T-helper 2 cell treated with Interferon-gamma antibody and Interleukin-4, amounts not matched to agents 100 ng/mL and 5 ng/mL, for 36 hours (primary cell): Measurements from ENCODE around the gene TRABD2B. TPM values are rescaled to one million over a fixed set of nuclear protein-coding genes. Genes with fewer than 3 reads are reported as not detected.

ENCODE experiments used
- intact Hi-C: fragments of 100-400 bp; cut with micrococcal nuclease; formaldehyde crosslinking; loops from one replicate; pipeline ENCODE4 v1.15.1; 2023
- total RNA-seq: library from RNA; stranded (reverse); gene quantifications from 2 replicates; pipeline ENCODE4 v1.2.3, GENCODE V29; 2022

TRABD2B gene
- total RNA-seq, 1 donor from 2014 or later: not detected

GRCh38 chr1:47914218-47914938, 82.8 kb downstream of the TRABD2B start:
- intact Hi-C loops: no loop called here

DNA sequence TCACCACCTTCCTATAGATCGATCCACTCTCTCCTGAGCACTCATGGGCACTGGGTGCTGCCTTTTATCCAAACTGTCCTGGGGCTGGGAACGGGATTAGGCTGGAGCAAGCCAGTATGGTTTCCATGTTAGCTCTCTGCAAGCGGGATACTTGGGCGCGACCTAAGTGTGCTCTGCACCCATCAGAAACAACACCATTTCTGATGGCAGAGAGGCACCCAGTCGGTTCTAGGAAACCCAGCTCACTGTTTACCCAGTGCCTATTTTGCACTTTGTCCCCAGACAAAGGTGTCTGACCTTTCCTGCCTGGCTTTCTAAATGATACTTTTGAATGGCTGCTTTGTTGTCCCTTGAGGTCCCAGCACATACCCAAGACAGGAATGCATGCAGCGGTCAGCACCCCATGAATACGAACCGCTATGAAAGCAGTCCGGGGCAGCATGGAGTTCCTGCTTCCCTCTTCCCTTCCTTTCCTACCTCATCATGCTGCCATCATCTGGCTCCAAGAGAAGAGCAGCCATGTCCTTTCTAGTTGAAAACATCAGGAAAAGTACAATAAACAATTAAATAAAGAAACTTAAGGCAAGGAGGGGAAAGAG, 83.9 kb downstream of the TRABD2B start:
- intact Hi-C loops: no loop called here

DNA sequence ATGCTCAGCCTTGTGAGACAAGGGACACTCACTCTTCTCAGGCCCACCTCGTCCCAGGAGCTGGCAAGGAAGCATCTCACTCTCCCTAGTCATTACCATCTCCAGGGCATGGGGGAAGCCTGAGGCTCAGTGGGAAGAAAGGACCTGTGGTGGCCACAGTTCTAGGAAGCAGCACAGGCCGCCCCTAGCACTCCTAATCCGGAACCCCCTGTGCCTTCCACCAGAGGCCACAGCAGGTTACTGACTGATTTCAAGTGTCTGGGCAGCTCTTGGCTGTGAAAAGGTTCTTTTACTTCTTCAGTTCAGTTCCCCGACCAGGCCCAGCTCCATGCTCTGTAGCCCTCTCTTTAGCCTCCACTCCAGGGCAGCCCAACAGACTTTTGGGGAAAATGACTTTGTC, 84.4 kb downstream of the TRABD2B start:
- intact Hi-C loops: no loop called here

DNA sequence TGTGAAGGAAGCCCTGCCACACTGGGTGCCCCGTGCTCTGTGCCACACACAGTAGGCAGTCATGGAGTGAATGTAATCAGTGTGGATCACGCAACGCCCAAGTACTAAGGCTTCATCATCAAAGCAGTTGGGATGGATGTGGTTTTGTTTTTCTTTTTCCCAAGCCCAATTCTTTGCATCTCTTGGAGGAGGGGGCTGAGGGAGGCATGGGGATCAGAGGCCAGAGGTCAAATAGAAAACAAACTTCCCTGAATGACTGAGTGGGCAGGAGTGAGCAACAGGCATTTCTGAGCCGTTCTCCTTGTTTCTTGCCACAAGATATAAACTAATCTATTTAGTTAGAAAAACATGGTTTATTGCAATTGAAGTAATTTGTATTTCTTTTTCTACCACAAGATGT, 85.3 kb downstream of the TRABD2B start:
- intact Hi-C loops: no loop called here

GRCh38 chr1:47911424-47911823, 85.8 kb downstream of the TRABD2B start:
- intact Hi-C loops: no loop called here

DNA sequence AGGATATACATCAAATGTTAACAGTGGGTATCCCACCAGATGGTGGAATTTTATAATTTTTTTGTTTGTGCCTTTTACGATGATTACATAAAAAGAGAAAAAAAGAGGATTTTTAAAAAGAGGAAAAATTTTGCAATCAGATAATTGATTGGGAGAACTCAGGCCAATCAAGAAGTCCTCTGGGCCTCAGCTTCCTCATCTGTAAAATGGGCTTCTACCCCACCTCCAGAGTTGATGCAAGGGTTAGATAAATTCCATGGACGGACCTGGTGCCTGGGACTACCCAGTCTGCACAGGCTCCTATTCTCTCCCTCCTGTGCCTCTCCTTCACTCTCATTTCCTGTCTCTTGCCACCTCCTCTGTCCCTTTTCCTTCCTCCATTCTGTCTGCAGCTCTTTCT, 88.9 kb downstream of the TRABD2B start:
- intact Hi-C loops: no loop called here

DNA sequence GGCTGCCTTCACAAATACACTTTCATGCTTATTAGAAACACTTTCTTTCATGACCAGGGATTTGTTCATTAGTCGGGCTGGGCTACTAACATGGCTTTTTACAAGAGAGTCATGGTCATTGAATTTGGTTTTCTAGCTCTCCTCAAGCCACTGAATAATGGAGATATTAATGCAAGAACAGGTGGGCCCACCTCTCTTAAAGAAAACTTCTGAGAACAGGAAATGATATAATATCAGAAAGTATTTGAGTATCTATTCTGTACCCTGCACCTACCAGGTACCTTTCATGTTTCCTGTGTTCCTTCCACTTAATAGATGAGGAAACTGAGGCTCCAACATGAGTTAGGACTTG, 90.0 kb downstream of the TRABD2B start:
- intact Hi-C loops: no loop called here

GRCh38 chr1:47906527-47907176, 90.5 kb downstream of the TRABD2B start:
- intact Hi-C loops: no loop called here

DNA sequence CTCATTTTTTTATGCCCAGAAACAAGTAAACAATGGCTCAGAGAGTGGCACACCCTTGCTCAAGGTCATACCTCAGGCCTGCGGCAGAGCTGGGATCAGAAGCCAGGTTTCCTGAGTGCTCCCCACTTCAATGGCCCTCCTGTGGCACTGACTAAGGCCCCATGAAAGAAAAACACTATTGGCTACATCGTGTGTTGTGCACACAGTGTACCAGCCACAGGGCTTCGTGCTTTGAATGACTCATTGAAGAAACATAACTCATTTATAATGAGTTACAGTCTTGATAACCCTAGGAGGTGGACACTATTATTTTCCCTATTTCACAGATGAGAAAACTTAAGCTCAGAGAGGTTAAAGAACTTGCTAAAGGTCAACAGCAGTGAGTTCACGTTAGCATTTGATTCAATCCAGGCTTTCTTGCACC, 91.2 kb downstream of the TRABD2B start:
- intact Hi-C loops: no loop called here

DNA sequence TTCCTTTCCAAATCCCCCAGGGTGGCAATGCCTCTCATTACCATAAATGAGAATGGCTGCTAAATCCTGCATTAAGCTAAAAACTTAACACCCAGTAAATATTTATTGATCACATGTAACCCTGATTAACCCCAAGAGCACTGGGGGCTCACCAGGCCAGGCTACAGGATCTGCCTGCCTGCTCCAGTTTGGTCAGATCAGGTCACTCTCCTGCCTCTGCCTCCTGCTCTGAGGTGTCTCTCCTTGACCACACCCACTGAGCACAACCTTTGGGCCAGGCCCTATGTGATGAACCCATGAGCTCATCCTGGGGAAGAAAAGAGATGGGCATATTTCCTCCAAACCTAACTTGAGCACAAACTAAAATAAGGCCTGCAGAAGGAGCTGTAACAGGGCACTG, 93.5 kb downstream of the TRABD2B start:
- intact Hi-C loops: no loop called here

DNA sequence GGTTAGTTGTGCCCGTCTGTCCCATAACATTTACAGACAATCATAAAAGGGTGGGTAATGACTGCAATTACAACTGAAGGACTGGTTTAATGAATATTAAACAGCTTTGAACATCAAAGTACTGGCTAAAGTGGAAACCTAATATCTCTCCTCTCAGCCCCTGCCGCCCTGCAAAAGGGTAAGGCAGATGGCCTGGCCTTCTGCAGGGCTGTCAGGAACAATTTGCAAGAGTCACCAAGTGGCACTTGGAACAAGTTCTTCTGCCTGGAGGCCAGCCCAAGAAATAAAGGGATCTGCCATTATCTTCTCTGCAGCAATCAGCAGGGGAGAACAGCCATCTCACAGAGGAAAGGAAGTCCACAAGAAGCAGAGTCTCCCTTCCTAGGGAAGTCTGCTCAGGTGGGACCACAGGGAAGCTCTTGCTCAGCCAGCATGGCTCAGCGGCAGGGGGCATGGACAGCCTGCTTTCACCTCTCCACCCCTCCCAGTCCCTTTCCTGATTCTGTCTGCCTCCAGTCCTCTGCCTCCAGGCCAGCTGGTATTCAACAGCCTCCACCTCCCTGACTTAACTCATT, 96.1 kb downstream of the TRABD2B start:
- intact Hi-C loops: no loop called here

GRCh38 chr1:47898133-47898845, 98.9 kb downstream of the TRABD2B start:
- intact Hi-C loops: no loop called here

DNA sequence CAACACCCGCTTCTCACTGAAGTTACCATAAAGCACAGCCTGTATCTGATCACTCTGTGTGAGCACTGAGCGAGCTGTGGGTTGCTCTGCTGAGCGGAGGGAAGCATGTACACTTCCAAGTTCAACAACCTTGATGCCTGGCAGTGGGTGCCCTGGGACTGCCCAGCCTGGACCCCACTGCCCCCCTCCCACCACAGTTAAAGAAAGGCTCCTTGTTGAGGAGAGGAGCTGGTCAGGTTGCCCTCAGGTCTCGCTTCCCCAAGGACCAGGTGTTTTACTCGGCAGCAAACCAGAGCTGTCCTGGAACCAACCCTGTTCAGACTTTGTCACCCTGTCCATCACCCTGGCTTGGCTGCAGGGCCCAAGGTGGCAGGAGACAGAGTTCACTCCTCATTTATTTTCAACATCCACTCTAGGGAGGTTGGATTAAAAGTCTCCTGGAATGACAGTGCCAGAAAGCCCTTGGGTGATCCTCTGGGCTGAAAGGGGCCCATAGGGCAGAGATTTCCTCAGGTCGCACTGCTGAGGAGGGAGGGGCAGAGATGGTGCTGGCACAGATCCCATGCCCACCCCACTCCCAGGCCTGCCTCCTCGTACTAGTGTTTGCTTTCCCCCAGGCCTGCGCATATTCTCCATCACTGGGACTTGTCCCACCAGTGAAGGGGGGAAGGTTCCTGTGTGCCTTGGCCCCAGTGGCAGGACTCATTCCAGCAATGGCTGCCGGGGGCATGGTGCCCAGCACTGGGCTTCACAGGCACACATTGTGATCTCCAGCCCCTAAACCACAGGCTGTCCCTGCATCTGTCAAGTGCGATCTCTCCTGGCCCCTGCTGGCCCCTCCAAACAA, 101.7 kb downstream of the TRABD2B start:
- intact Hi-C loops: no loop called here

DNA sequence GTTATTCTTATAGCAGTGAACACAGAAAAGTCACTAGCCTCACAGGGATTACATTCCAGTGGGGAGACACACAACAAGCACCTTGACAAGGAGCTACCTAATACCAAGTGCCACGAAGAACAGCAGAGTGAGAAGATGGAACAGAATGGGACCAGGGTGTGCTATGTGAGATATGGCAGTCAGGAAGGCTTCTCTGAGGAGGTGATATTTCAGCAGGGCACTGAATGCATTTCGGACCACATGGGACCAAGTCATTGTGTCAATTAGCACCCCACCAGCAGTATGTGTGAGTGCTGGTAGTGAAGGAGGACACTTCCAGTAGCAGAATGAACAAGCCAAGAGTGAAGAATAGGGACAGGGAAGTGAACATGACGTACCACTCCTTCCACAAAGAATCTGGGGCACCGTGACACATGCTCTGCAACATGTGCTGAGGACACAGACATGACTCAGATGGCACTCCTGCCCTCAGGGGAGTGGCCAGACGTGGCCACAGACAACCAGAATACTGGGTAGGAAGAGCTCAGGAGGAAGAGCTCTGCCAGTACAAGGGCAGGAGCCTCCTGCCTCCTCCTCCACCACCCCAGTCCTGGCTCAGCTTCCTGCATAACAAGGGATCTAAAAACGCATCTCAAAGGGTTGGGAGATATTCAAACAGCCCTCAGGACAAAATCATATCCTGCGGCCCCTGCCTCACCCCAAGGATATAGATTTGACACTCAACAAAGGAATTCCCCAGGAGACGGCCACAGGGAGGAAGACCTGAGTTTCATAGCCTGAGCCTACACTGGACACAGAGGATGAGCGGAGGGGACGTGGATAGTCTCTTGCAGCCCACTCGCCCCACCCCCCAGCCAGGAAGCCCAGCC, 102.5 kb downstream of the TRABD2B start:
- intact Hi-C loops: no loop called here

DNA sequence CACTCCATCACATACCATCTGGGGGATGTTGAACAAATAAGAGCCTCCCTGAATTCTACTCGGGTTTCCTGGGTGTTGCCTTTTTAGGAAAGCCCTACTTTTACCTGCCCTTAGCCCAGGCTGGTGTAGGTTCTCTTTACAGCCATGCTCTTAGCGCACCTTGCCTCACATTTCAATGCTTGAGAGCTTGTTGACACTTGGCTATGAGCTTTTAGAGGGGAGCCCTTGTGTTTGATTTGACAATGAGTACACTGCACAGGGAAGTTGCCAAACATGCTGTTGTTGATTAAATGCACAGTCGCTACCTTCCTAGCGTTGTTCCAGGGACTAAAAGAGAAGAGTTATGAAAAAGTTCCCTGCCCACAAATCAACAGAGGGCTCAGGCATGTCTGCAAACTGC, 103.8 kb downstream of the TRABD2B start:
- intact Hi-C loops: no loop called here

DNA sequence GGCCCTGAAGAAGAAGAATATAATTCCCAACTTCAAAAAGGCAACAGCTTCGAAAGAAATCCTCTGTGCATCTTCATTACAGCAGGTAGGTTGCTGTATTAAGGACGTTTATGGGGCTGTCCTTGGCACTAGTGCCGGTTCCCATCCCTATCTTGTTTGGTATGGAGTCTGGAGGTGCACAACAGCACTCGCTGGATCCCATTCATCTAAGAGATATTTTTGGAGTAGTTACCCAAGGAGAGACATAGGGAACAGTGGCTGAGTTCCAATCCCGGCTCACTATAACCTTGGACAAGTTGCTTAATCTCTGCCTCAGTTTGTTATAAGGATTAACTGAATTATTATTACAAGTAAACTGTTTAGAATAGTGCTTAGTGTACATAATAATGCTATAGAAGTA, 106.4 kb downstream of the TRABD2B start:
- intact Hi-C loops: no loop called here

DNA sequence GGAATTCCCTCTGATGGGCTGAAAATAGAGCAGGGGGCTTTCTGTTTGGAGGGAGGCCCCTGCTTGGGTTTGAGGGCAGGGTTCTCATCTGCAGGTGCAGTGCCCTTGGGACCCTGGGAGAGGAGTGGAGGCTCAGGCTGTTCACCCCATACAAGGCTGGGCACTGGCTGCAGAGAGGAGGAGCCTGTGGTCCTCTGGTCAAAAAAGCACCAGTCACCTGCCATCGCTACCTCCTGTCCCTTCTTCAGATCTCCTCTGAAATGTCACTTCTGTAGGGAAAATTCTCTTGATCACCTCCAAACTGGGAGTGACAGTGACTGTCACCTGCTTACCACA, 108.9 kb downstream of the TRABD2B start:
- intact Hi-C loops: no loop called here

GRCh38 chr1:47887475-47888293, 109.5 kb downstream of the TRABD2B start:
- intact Hi-C loops: no loop called here

GRCh38 chr1:47887060-47887459, 110.1 kb downstream of the TRABD2B start:
- intact Hi-C loops: no loop called here
